Muscle of leg (tissue), 11 donors: Measurements from ENCODE around the gene TMEM201. TPM values are rescaled to one million over a fixed set of nuclear protein-coding genes. Genes with fewer than 3 reads are reported as not detected.
"Not testable (repeated sequence)": the region's sequence is repeated elsewhere in the genome, so short reads cannot be mapped to it uniquely, and the experiment has no call there.

ENCODE experiments used
- DNase-seq: peaks from one replicate; pipeline ENCODE4 v3.0.0; 2013
- H3K27ac ChIP-seq: one replicate; pipeline ENCODE4 v1.5.1; 2013; ENCODE audit warnings: mild to moderate bottlenecking, low read length, control low read depth
- H3K27me3 ChIP-seq: one replicate; pipeline ENCODE4 v1.6.1; 2013; ENCODE audit warnings: low read length; ENCODE audit not compliant: control insufficient read depth, insufficient read depth
- H3K36me3 ChIP-seq: one replicate; pipeline ENCODE4 v1.6.1; 2013; ENCODE audit warnings: low read length; ENCODE audit not compliant: control insufficient read depth, insufficient read depth
- H3K4me1 ChIP-seq: one replicate; pipeline ENCODE4 v1.6.1; 2013; ENCODE audit warnings: low read length; ENCODE audit not compliant: control insufficient read depth, insufficient read depth
- H3K4me3 ChIP-seq: one replicate; pipeline ENCODE4 v1.5.1; 2013; ENCODE audit warnings: low read length, control low read depth
- H3K9me3 ChIP-seq: replicated peaks from 2 replicates; pipeline ENCODE4 v1.6.1; 2013; ENCODE audit warnings: low read depth, low read length; ENCODE audit not compliant: control insufficient read depth
- WGBS: methylation state at CpG from one replicate; pipeline ENCODE4 v1.1.5; 2013; ENCODE audit warnings: missing lambda C conversion rate; ENCODE audit not compliant: insufficient coverage; 5-methylcytosine and 5-hydroxymethylcytosine counted together
- polyA plus RNA-seq, 8 donors: library from polyadenylated mRNA; unstranded; fragments of 120-200 nt; gene quantifications; one replicate each; pipeline versions ENCODE4 v1.2.1 to v1.2.3, GENCODE V29; 2013; ENCODE audit warnings: inconsistent platforms in 1 of 8, low replicate concordance in 1 of 8; ENCODE audit not compliant: insufficient read length in 8 of 8, insufficient read depth in 1 of 8
- total RNA-seq: library from RNA; stranded (reverse); fragments of 120-200 nt; gene quantifications from one replicate; pipeline ENCODE4 v1.2.4, GENCODE V29; 2013

The TMEM201 gene
- total and polyA plus RNA-seq, 9 donors: 6.9 to 22.2 (median 19.1) TPM

GRCh38 chr1:9555942-9556341, 32.8 kb upstream of the TMEM201 start:
- H3K36me3 ChIP-seq: peaks cover 24% of the 10 kb centered on the region
- no peak for DNase-seq
- no peaks in the 10 kb centered on the region for H3K9me3 ChIP-seq
- 92% methylated on average over 2 of the region's 4 CpGs for WGBS
- H3K27me3 ChIP-seq: no peaks in the 10 kb centered on the region
- H3K4me1 ChIP-seq: no peaks in the 10 kb centered on the region
- H3K27ac ChIP-seq: no peak overlapping the region
- H3K4me3 ChIP-seq: no peak overlapping the region

GRCh38 chr1:9557624-9558023, 31.1 kb upstream of the TMEM201 start:
- H3K4me1 ChIP-seq: peaks cover 2% of the 10 kb centered on the region
- no peak for DNase-seq
- no peaks in the 10 kb centered on the region for H3K27me3 ChIP-seq
- WGBS: 86% methylated on average over 1 of the region's 5 CpGs
- no peak overlapping the region for H3K4me3 ChIP-seq
- H3K27ac ChIP-seq: no peak overlapping the region
- H3K9me3 ChIP-seq: no peaks in the 10 kb centered on the region
- peaks cover 24% of the 10 kb centered on the region for H3K36me3 ChIP-seq

DNA sequence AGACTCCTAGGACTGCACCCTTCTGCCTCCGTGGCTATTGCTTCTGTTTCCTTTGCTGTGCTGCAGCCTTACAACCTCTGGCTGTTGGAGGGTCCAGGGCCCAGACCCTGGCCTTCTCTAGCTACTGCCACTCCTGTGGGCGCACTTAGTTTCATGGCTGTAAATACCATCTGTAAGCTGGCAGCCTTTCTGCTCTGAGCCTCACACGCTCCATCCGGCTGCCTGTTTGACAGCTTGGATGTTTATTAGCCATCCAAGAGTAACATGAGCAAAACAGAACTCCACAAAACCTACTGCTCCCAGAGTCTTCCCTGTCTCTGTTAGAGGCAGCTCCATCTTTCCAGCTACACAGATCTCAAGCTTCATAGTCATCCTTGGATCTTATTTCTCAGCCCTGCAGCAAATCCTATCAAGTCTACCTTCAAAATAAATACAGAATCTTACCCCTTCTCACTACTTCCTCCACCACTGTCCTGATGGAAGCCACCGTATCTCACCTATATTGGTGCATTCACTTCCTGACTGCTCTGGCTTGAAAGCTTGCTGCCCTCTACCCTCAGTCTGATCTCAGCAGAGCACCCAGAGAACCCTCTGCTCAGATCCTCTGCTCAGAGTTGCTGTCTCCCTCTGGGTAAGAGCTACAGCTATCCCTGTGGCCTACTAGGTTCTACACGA, 30.3 kb upstream of the TMEM201 start:
- Histone ChIP-seq H3K4me3 (no peak overlapping the region), H3K36me3 (peaks cover 24% of the 10 kb centered on the region), H3K27ac (no peak overlapping the region), H3K4me1 (peaks cover 2% of the 10 kb centered on the region), H3K9me3 (no peaks in the 10 kb centered on the region), H3K27me3 (no peaks in the 10 kb centered on the region)
- 71% methylated on average over 5 of the region's 6 CpGs for WGBS
- no peak for DNase-seq

DNA sequence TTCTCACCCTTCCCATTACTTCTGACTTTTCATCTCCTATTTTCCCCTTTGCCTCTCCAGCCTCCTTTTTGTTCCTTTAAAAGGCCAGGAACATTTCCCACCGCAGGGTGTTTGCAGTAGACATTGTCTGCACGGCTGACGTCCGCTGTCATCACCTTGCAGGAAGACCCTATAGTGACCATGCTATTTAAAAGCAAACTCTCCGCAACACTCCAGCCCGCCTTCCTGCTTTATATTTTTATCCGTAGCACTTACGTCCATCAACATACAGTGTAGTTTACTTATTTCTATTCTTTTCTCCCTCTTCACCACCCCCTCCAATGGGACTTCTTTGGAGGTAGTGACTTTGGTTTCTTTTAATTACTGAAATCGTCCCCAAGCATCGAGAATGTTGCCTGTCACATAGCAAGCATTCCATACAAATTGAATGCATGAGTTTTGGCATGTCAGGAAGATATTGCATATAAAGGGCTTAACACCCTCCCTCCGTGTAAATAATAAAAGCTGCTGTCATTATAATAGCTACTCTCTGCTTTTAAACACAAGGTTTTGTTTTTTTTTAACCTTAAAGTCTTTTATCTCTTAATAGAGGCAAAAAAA, 29.7 kb upstream of the TMEM201 start:
- 78% methylated on average over 4 of the region's 11 CpGs for WGBS
- no peaks in the 10 kb centered on the region for H3K9me3 ChIP-seq
- H3K27ac ChIP-seq: no peak overlapping the region
- H3K36me3 ChIP-seq: peaks cover 24% of the 10 kb centered on the region
- no peak for DNase-seq
- no peaks in the 10 kb centered on the region for H3K27me3 ChIP-seq
- H3K4me3 ChIP-seq: no peak overlapping the region
- H3K4me1 ChIP-seq: peaks cover 2% of the 10 kb centered on the region

GRCh38 chr1:9559673-9560072, 29.0 kb upstream of the TMEM201 start:
- DNase-seq: no peak
- no peaks in the 10 kb centered on the region for H3K27me3 ChIP-seq
- WGBS: 95% methylated on average over 2 of the region's 5 CpGs
- peaks cover 2% of the 10 kb centered on the region for H3K4me1 ChIP-seq
- no peak overlapping the region for H3K27ac ChIP-seq
- no peaks in the 10 kb centered on the region for H3K9me3 ChIP-seq
- peaks cover 24% of the 10 kb centered on the region for H3K36me3 ChIP-seq
- no peak overlapping the region for H3K4me3 ChIP-seq

DNA sequence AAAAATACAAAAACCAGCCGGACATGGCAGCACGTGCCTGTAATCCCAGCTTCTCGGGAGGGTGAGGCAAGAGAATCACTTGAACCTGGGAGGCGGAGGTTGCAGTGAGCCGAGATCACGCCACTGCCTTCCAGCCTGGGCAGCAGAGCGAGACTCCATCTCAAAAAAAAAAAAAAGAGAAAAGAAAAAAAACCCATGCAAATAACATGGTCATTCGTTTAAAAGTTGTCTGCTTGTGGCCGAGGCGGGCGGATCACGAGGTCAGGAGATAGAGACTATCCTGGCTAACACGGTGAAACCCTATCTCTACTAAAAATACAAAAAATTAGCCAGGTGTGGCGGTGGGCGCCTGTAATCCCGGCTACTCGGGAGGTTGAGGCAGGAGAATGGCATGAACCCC, 28.6 kb upstream of the TMEM201 start:
- not testable (repeated sequence) for H3K27ac ChIP-seq, DNase-seq, H3K4me3 ChIP-seq, H3K9me3 ChIP-seq, H3K27me3 ChIP-seq, H3K4me1 ChIP-seq
- 100% methylated on average over 1 of the region's 17 CpGs for WGBS
- H3K36me3 ChIP-seq: peaks cover 24% of the 10 kb centered on the region

DNA sequence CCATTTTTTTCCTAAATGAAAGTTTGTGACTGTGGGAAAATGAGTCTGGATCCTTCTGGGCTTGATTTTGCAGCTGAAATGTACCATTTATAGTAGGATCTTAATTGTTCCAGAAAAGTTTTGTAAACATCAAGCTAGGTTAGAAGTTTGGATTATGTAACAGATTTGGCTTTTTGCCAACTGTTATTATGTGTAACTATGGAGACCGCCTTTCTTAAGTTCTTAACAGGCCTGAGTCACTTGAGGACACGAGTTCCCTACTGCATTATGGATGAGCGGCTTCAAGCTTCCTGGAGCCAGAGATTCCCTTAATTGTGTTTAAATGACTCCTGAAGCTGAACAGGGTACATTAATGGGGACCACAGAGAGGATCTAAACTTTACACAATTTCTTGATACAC, 27.3 kb upstream of the TMEM201 start:
- H3K4me1 ChIP-seq: peaks cover 2% of the 10 kb centered on the region
- H3K4me3 ChIP-seq: no peak overlapping the region
- no peaks in the 10 kb centered on the region for H3K27me3 ChIP-seq
- no peak overlapping the region for H3K27ac ChIP-seq
- peaks cover 11% of the 10 kb centered on the region for H3K36me3 ChIP-seq
- WGBS: 9% methylated on average over 2 of the region's 3 CpGs
- peak; percentile 94 for DNase-seq
- no peaks in the 10 kb centered on the region for H3K9me3 ChIP-seq

- H3K4me3 ChIP-seq: no peak overlapping the region
- DNase-seq: no peak
- no peaks in the 10 kb centered on the region for H3K4me1 ChIP-seq
- no CpG with 5 or more reads among the region's 1 CpG for WGBS
- H3K27me3 ChIP-seq: no peaks in the 10 kb centered on the region
- no peak overlapping the region for H3K27ac ChIP-seq
- H3K36me3 ChIP-seq: peaks cover 10% of the 10 kb centered on the region
- no peaks in the 10 kb centered on the region for H3K9me3 ChIP-seq
These were observed 19.4 kb upstream of the TMEM201 start for GRCh38 chr1:9569267-9569666.

- H3K9me3 ChIP-seq, H3K4me3 ChIP-seq, H3K27me3 ChIP-seq, DNase-seq, H3K4me1 ChIP-seq, H3K36me3 ChIP-seq, H3K27ac ChIP-seq: not testable (repeated sequence)
- WGBS: 90% methylated on average over 8 of the region's 16 CpGs
These were observed 17.7 kb upstream of the TMEM201 start for GRCh38 chr1:9570886-9571529.

GRCh38 chr1:9573723-9574122, 15.0 kb upstream of the TMEM201 start:
- H3K4me1 ChIP-seq: no peaks in the 10 kb centered on the region
- peak; percentile 40 for DNase-seq
- WGBS: 60% methylated on average over 1 of the region's 2 CpGs

More at GRCh38 chr1:9573723-9574122, 15.0 kb upstream of the TMEM201 start:
- Histone ChIP-seq H3K4me3 (no peak overlapping the region), H3K9me3 (no peaks in the 10 kb centered on the region), H3K27me3 (no peaks in the 10 kb centered on the region), H3K27ac (no peak overlapping the region), H3K36me3 (peaks cover 14% of the 10 kb centered on the region)
